DOHH2 (cell line): ENCODE data around the gene ISOC2.

Experiments
- H3F3A ChIP-seq: fragments of 200-600 bp; sonication (generic), shearing (Covaris generic); 2 replicates; pipeline ENCODE4 v1.6.0; 2016; ENCODE audit warnings: antibody characterized with exemption, mild to moderate bottlenecking; ENCODE audit not compliant: control insufficient read depth, insufficient read depth
- H3K27ac ChIP-seq: fragments of 200-600 bp; sonication (generic); 2 replicates; pipeline ENCODE4 v1.5.1; 2014; ENCODE audit warnings: low read depth, mild to moderate bottlenecking, low read length, moderate library complexity
- H3K27me3 ChIP-seq: fragments of 200-600 bp; sonication (generic); 2 replicates; pipeline ENCODE4 v1.6.1; 2014; ENCODE audit warnings: mild to moderate bottlenecking, low read length, mixed read lengths; ENCODE audit not compliant: control insufficient read depth
- H3K36me3 ChIP-seq: fragments of 200-600 bp; sonication (generic); 2 replicates; pipeline ENCODE4 v1.6.1; 2014; ENCODE audit warnings: mild to moderate bottlenecking, low read length, moderate library complexity, mixed read lengths; ENCODE audit not compliant: control insufficient read depth
- H3K4me1 ChIP-seq: fragments of 200-600 bp; sonication (generic); 2 replicates; pipeline ENCODE4 v1.6.1; 2014; ENCODE audit warnings: mild to moderate bottlenecking, low read length, mixed read lengths; ENCODE audit not compliant: control insufficient read depth
- H3K4me2 ChIP-seq: fragments of 200-600 bp; sonication (generic); 2 replicates; pipeline ENCODE4 v1.6.0; 2014; ENCODE audit warnings: mild to moderate bottlenecking, low read length, moderate library complexity
- H3K4me3 ChIP-seq: fragments of 200-600 bp; sonication (generic); 2 replicates; pipeline ENCODE4 v1.5.1; 2014; ENCODE audit warnings: mild to moderate bottlenecking, low read length, mixed read lengths
- H3K79me2 ChIP-seq: fragments of 200-600 bp; sonication (generic); 2 replicates; pipeline ENCODE4 v1.6.1; 2014; ENCODE audit warnings: mild to moderate bottlenecking, low read length, mixed read lengths; ENCODE audit not compliant: control insufficient read depth
- H3K9me2 ChIP-seq: fragments of 200-600 bp; sonication (generic); replicated peaks from 2 replicates; pipeline ENCODE4 v1.6.1; 2014; ENCODE audit warnings: mild to moderate bottlenecking, low read length, mixed read lengths; ENCODE audit not compliant: control insufficient read depth
- H3K9me3 ChIP-seq: fragments of 200-600 bp; sonication (generic); 2 replicates; pipeline ENCODE4 v1.6.1; 2014; ENCODE audit warnings: antibody characterized with exemption, low read length, mixed read lengths; ENCODE audit not compliant: control insufficient read depth, insufficient read depth
- H4K20me1 ChIP-seq: fragments of 200-600 bp; sonication (generic); 2 replicates; pipeline ENCODE4 v1.6.0; 2014; ENCODE audit warnings: low read depth, mild to moderate bottlenecking, antibody characterized with exemption, low read length, moderate library complexity; ENCODE audit not compliant: control insufficient read depth, insufficient read depth
- CTCF ChIP-seq: fragments of 200-600 bp; sonication (generic); IDR thresholded peaks from one replicate; pipeline ENCODE4 v1.5.1; 2014; ENCODE audit warnings: antibody characterized with exemption, mild to moderate bottlenecking, low read depth, low read length; ENCODE audit not compliant: poor library complexity, severe bottlenecking
- EZH2phosphoT487 ChIP-seq: fragments of 200-600 bp; sonication (generic); IDR thresholded peaks from 2 replicates; pipeline ENCODE4 v1.6.1; 2017; ENCODE audit warnings: borderline replicate concordance, mild to moderate bottlenecking, antibody characterized with exemption, low read length, moderate library complexity, mixed read lengths

Gene ISOC2

GRCh38 chr19:55456347-55456746 lies 5.1 kb downstream of the ISOC2 start:
- H3K4me2 ChIP-seq = no peak overlapping the region
- no peaks in the 10 kb centered on the region for H3K9me2 ChIP-seq
- peaks cover 11% of the 10 kb centered on the region for H3F3A ChIP-seq
- no peak overlapping the region for H3K4me3 ChIP-seq
- 0 out of 2 replicates have a peak, but pooled peaks cover 3% of the 10 kb centered on the region for H4K20me1 ChIP-seq
- H3K27ac ChIP-seq = no peak overlapping the region
- no peak for TF ChIP-seq EZH2phosphoT487
- H3K79me2 ChIP-seq = peaks cover 16% of the 10 kb centered on the region
- no peaks in the 10 kb centered on the region for H3K36me3 ChIP-seq
- peaks cover 11% of the 10 kb centered on the region for H3K4me1 ChIP-seq
- peaks cover 8% of the 10 kb centered on the region for H3K27me3 ChIP-seq
- no peaks in the 10 kb centered on the region for H3K9me3 ChIP-seq

GRCh38 chr19:55455576-55456235 lies 5.7 kb downstream of the ISOC2 start:
- Histone ChIP-seq H3K36me3 (no peaks in the 10 kb centered on the region), H3K27me3 (peaks cover 9% of the 10 kb centered on the region), H3K27ac (no peak overlapping the region), H3K4me2 (no peak overlapping the region), H3K4me1 (peaks cover 5% of the 10 kb centered on the region), H3F3A (peaks cover 9% of the 10 kb centered on the region), H3K9me2 (no peaks in the 10 kb centered on the region), H3K4me3 (no peak overlapping the region), H3K9me3 (no peaks in the 10 kb centered on the region), H4K20me1 (0 out of 2 replicates have a peak, but pooled peaks cover 2% of the 10 kb centered on the region), H3K79me2 (peaks cover 10% of the 10 kb centered on the region)
- no peak for TF ChIP-seq EZH2phosphoT487
- no peak for TF ChIP-seq CTCF

GRCh38 chr19:55454787-55455243 lies 6.6 kb downstream of the ISOC2 start:
- H3K9me3 ChIP-seq = no peaks in the 10 kb centered on the region
- H3F3A ChIP-seq = peaks cover under 1% of the 10 kb centered on the region
- H3K4me2 ChIP-seq = no peak overlapping the region
- peaks cover 9% of the 10 kb centered on the region for H3K27me3 ChIP-seq
- H3K36me3 ChIP-seq = no peaks in the 10 kb centered on the region
- no peak overlapping the region for H3K27ac ChIP-seq
- no peaks in the 10 kb centered on the region for H3K9me2 ChIP-seq
- H3K4me1 ChIP-seq = 0 out of 2 replicates have a peak, but pooled peaks cover 3% of the 10 kb centered on the region
- H4K20me1 ChIP-seq = no peaks in the 10 kb centered on the region
- peak; percentile 84 for TF ChIP-seq CTCF
- no peak for TF ChIP-seq EZH2phosphoT487
- peaks cover 5% of the 10 kb centered on the region for H3K79me2 ChIP-seq
- H3K4me3 ChIP-seq = no peak overlapping the region

GRCh38 chr19:55453511-55454260 lies 7.8 kb downstream of the ISOC2 start:
- H3K27ac ChIP-seq = no peak overlapping the region
- H3K4me1 ChIP-seq = no peaks in the 10 kb centered on the region
- H4K20me1 ChIP-seq = no peaks in the 10 kb centered on the region
- no peaks in the 10 kb centered on the region; the same call in 1 of the 2 replicates for H3F3A ChIP-seq
- H3K4me2 ChIP-seq = no peak overlapping the region
- no peaks in the 10 kb centered on the region for H3K79me2 ChIP-seq
- no peaks in the 10 kb centered on the region for H3K9me3 ChIP-seq
- TF ChIP-seq EZH2phosphoT487 = no peak
- no peak for TF ChIP-seq CTCF
- H3K4me3 ChIP-seq = no peak overlapping the region
- no peaks in the 10 kb centered on the region for H3K36me3 ChIP-seq
- H3K9me2 ChIP-seq = no peaks in the 10 kb centered on the region
- H3K27me3 ChIP-seq = peaks cover 9% of the 10 kb centered on the region
